ENCODE results near the gene CECR2.

CECR2 gene

DNA sequence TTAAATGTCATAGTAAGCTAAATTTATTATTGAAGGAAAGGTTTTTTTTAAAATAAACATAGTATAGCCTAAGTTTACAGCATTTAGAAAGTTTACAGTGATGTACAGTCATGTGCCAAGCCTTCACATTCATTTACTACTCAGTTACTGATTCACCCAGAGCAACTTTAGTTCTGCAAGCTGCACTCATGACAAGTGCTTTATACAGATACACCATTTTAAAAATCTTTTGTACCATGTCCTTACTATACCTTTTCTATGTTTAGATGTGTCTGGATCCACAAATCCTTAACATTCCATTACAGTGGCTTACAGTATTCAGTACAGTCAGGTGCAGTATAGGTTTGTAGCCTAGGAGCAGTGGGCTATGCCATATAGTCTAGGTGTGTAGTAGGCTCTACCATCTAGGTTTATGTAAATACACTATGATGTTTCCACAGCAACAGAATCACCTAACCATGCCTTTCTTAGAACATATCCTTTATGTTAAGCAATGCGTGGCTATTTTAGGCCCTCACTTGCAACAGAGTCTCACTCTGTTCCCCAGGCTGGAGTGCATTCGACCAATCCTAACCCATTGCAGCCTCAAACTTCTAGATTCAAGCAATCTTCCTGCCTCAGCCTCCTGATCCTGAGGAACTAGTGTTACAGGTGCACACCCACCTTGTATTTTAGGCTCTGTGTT is 114.6 kb downstream of the CECR2 start:
- peaks cover 0 to 7% of the 10 kb centered on the region in 2 donors for H3K27me3 ChIP-seq
- H3K27ac ChIP-seq: no peak overlapping the region
- no peak for TF ChIP-seq CTCF (IDR thresholded peaks at IDR 0.05)
- intact Hi-C loops (cut with DNase I; ENCODE audit: low total_unique reads): no loop called here
- no peaks in the 10 kb centered on the region for H3K36me3 ChIP-seq
- DNase-seq: no peak
- no peak overlapping the region for H3K4me3 ChIP-seq
- no peaks in the 10 kb centered on the region for H3K4me1 ChIP-seq
- no peaks in the 10 kb centered on the region for H3K9me3 ChIP-seq

DNA sequence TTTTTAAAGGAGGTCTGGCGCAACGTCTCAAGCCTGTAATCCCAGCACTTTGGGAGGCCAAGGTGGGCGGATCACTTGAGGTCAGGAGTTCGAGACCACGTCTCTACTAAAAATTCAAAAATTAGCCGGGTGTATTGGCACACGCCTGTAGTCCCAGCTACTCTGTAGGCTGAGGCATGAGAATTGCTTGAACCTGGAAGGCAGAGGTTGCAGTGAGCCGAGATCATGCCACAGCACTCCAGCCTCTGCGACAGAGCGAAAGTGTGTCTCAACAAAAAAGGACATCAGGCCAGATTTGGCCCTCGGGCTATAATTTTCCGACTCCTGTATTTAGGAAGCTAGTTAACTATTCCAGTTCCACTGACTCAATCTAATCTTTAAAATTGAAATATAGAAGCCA is 115.3 kb downstream of the CECR2 start:
- Histone ChIP-seq H3K27me3 (peaks cover 0 to 3% of the 10 kb centered on the region in 2 donors), H3K4me1 (no peaks in the 10 kb centered on the region), H3K36me3 (no peaks in the 10 kb centered on the region), H3K9me3 (no peaks in the 10 kb centered on the region), H3K27ac (no peak overlapping the region), H3K4me3 (no peak overlapping the region)
- intact Hi-C loops (cut with DNase I; ENCODE audit: low total_unique reads): no loop called here
- no peak for DNase-seq
- TF ChIP-seq CTCF (IDR thresholded peaks at IDR 0.05): no peak

DNA sequence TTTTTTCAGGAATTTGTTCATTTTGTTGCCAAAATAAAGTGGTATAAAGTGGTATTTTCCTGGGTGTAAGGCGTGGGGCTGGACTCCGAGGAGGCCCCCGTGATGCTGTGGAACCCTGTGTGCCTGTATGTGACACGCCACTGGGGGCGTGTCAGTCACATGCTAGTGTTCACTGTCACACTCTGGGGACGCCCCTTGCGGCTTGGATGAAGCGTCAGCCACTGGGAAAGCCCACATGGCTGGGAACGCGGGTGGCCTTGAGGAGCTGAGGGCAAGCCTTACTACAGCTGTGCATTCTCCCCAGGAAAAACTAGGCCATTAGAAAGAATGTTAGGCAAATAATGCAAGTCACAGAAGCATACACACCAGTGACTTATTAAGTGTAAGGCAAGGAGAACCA is 117.1 kb downstream of the CECR2 start:
- Histone ChIP-seq H3K36me3 (no peaks in the 10 kb centered on the region), H3K27ac (no peak overlapping the region), H3K9me3 (no peaks in the 10 kb centered on the region), H3K4me3 (no peak overlapping the region), H3K4me1 (no peaks in the 10 kb centered on the region), H3K27me3 (no peaks in the 10 kb centered on the region)
- intact Hi-C loops (cut with DNase I; ENCODE audit: low total_unique reads): no loop called here
- TF ChIP-seq CTCF (IDR thresholded peaks at IDR 0.05): no peak
- DNase-seq: no peak

DNA sequence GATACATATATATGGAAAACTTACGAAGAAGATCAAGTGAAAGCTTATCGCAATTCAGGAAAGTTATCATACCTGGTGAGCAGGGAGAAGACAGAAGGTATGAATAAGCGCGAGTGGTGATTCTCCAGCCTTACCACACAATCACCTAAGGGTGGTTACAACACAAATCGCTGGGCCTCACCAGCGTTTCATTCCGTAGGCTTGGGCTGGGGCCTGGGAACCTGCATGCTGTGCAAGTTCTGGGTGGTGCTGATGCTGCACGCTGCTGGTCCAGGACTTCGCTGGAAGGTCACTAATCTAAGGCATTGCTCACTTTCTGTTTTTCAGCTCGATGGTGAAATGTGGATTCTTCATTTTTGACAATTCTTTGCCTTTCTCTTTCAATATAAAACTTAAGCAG is 117.5 kb downstream of the CECR2 start:
- H3K4me1 ChIP-seq: no peaks in the 10 kb centered on the region
- no peak overlapping the region for H3K27ac ChIP-seq
- H3K27me3 ChIP-seq: no peaks in the 10 kb centered on the region
- no peaks in the 10 kb centered on the region for H3K9me3 ChIP-seq
- intact Hi-C loops (cut with DNase I; ENCODE audit: low total_unique reads): no loop called here
- no peaks in the 10 kb centered on the region for H3K36me3 ChIP-seq
- TF ChIP-seq CTCF (IDR thresholded peaks at IDR 0.05): no peak
- no peak overlapping the region for H3K4me3 ChIP-seq
- DNase-seq: no peak

DNA sequence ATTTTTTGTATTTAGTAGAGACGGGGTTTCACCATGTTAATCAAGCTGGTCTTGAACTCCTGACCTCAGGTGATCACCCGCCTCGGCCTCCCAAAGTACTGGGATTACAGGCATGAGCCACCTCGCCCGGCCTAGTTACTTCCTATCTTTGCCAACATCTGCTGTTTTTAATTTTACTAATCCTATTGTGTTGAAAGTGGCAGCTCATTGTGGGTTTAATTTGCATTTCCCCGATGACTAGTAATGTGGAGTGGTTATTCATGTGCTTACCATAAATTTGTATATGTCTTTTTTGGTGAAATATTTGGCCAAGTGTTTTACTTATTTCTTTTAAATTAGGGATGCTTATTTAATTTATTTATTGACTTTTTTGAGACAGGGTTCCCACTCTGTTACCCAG is 119.8 kb downstream of the CECR2 start:
- Histone ChIP-seq H3K4me3 (no peak overlapping the region), H3K4me1 (no peaks in the 10 kb centered on the region), H3K36me3 (no peaks in the 10 kb centered on the region), H3K27me3 (no peaks in the 10 kb centered on the region), H3K27ac (no peak overlapping the region), H3K9me3 (no peaks in the 10 kb centered on the region)
- no peak for DNase-seq
- no peak for TF ChIP-seq CTCF (IDR thresholded peaks at IDR 0.05)
- intact Hi-C loops (cut with DNase I; ENCODE audit: low total_unique reads): no loop called here

All from tibial artery (tissue), 4 donors.